HEK293 (cell line): Measurements from ENCODE around the gene ZBTB20.

Source experiments
- CTCF ChIA-PET: fragments of 350-600 bp; formaldehyde crosslinking; extraction: SDS; loops from one replicate; lab custom pipeline; 2021; ENCODE audit warnings: antibody characterized with exemption; lab: Yijun Ruan, JAX
- POLR2A ChIA-PET: fragments of 300-600 bp; formaldehyde crosslinking; extraction: SDS; loops from one replicate; lab custom pipeline; 2020; ENCODE audit warnings: antibody characterized with exemption, inconsistent platforms; lab: Yijun Ruan, JAX
- H3K27ac ChIP-seq: fragments of 200-500 bp; sonication (Bioruptor generic); 2 replicates; pipeline ENCODE4 v1.5.1; 2014; ENCODE audit warnings: low read depth, low read length, control low read depth, inconsistent platforms; ENCODE audit errors: extremely low read depth
- H3K36me3 ChIP-seq, 2 experiments: fragments of 200-500 bp in 1 of 2; sonication (Bioruptor generic) in 1 of 2; 1 replicate in 1 of 2; 2 replicates in 1 of 2; pipeline ENCODE4 v1.5.1; 2014 to 2017; ENCODE audit warnings: inconsistent platforms in 2 of 2, low read length in 2 of 2; ENCODE audit not compliant: control insufficient read depth in 2 of 2, insufficient read depth in 1 of 2
- H3K4me1 ChIP-seq: fragments of 200-500 bp; sonication (Bioruptor generic); 2 replicates; pipeline ENCODE4 v1.5.1; 2014; ENCODE audit warnings: mild to moderate bottlenecking, low read length, inconsistent platforms; ENCODE audit not compliant: control insufficient read depth, insufficient read depth
- H3K4me3 ChIP-seq: 2 replicates; pipeline ENCODE4 v1.5.1; 2011; ENCODE audit warnings: low read depth, mild to moderate bottlenecking, control low read depth, low read length, moderate library complexity
- H3K9me3 ChIP-seq: fragments of 200-500 bp; sonication (Bioruptor generic); 2 replicates; pipeline ENCODE4 v1.5.1; 2014; ENCODE audit warnings: low read depth, low read length, inconsistent platforms; ENCODE audit not compliant: control insufficient read depth, insufficient read depth
- EGR2 ChIP-seq: fragments of 450-650 bp; formaldehyde crosslinking; IDR thresholded peaks from 2 replicates; pipeline ENCODE4 v1.5.1; 2016; ENCODE audit warnings: low read depth, missing biosample characterization, missing genetic modification characterization
- ELK4 ChIP-seq: IDR thresholded peaks from 2 replicates; pipeline ENCODE4 v1.6.1; 2011; ENCODE audit warnings: mild to moderate bottlenecking, low read depth, low read length, borderline replicate concordance
- KLF16 ChIP-seq: fragments of 450-650 bp; formaldehyde crosslinking; IDR thresholded peaks from 2 replicates; pipeline ENCODE4 v1.5.1; 2017; ENCODE audit warnings: missing biosample characterization, missing genetic modification characterization
- KLF9 ChIP-seq: fragments of 450-650 bp; formaldehyde crosslinking; IDR thresholded peaks from 2 replicates; pipeline ENCODE4 v1.5.1; 2016; ENCODE audit warnings: missing biosample characterization, missing genetic modification characterization, low read depth
- OSR2 ChIP-seq: fragments of 450-650 bp; formaldehyde crosslinking; IDR thresholded peaks from 2 replicates; pipeline ENCODE4 v1.5.1; 2016; ENCODE audit warnings: missing biosample characterization, missing genetic modification characterization
- SALL2 ChIP-seq: fragments of 450-650 bp; formaldehyde crosslinking; IDR thresholded peaks from 2 replicates; pipeline ENCODE4 v1.5.0; 2017; ENCODE audit warnings: missing biosample characterization, mild to moderate bottlenecking, missing genetic modification characterization, borderline replicate concordance
- WT1 ChIP-seq: fragments of 450-650 bp; formaldehyde crosslinking; IDR thresholded peaks from 2 replicates; pipeline ENCODE4 v1.5.1; 2016; ENCODE audit warnings: missing biosample characterization, missing genetic modification characterization
- ZBTB10 ChIP-seq: fragments of 450-650 bp; formaldehyde crosslinking; IDR thresholded peaks from 2 replicates; pipeline ENCODE4 v1.5.1; 2016; ENCODE audit warnings: missing biosample characterization, missing genetic modification characterization
- ZBTB11 ChIP-seq: fragments of 450-650 bp; formaldehyde crosslinking; conservative IDR thresholded peaks from 2 replicates; pipeline ENCODE4 v1.5.1; 2016; ENCODE audit warnings: low read depth, missing biosample characterization, missing genetic modification characterization
- ZBTB20 ChIP-seq: fragments of 450-650 bp; formaldehyde crosslinking; IDR thresholded peaks from 2 replicates; pipeline ENCODE4 v1.5.1; 2016; ENCODE audit warnings: missing biosample characterization, missing genetic modification characterization
- ZBTB48 ChIP-seq: fragments of 450-650 bp; formaldehyde crosslinking; IDR thresholded peaks from 2 replicates; pipeline ENCODE4 v1.5.1; 2016; ENCODE audit warnings: missing biosample characterization, missing genetic modification characterization
- ZNF155 ChIP-seq: fragments of 450-650 bp; formaldehyde crosslinking; IDR thresholded peaks from 2 replicates; pipeline ENCODE4 v1.5.1; 2016; ENCODE audit warnings: missing biosample characterization, missing genetic modification characterization
- ZNF16 ChIP-seq: fragments of 450-650 bp; formaldehyde crosslinking; IDR thresholded peaks from 2 replicates; pipeline ENCODE4 v1.5.1; 2016; ENCODE audit warnings: low read depth, missing biosample characterization, missing genetic modification characterization
- ZNF18 ChIP-seq: fragments of 450-650 bp; formaldehyde crosslinking; IDR thresholded peaks from 2 replicates; pipeline ENCODE4 v1.5.1; 2016; ENCODE audit warnings: missing biosample characterization, missing genetic modification characterization
- ZNF19 ChIP-seq: fragments of 450-650 bp; formaldehyde crosslinking; IDR thresholded peaks from 2 replicates; pipeline ENCODE4; 2016; ENCODE audit warnings: missing biosample characterization, missing genetic modification characterization, low read depth
- ZNF221 ChIP-seq: fragments of 450-650 bp; formaldehyde crosslinking; IDR thresholded peaks from 2 replicates; pipeline ENCODE4 v1.5.1; 2017; ENCODE audit warnings: missing biosample characterization, missing genetic modification characterization, borderline replicate concordance
- ZNF416 ChIP-seq: fragments of 450-650 bp; formaldehyde crosslinking; IDR thresholded peaks from 2 replicates; pipeline ENCODE4 v1.5.1; 2016; ENCODE audit warnings: missing biosample characterization, missing genetic modification characterization
- ZNF518A ChIP-seq: fragments of 450-650 bp; formaldehyde crosslinking; conservative IDR thresholded peaks from 2 replicates; pipeline ENCODE4 v1.5.1; 2016; ENCODE audit warnings: low read depth, missing biosample characterization, missing genetic modification characterization
- ZNF596 ChIP-seq: fragments of 450-650 bp; IDR thresholded peaks from 2 replicates; pipeline ENCODE4 v1.5.0; 2018; ENCODE audit warnings: missing biosample characterization, mild to moderate bottlenecking, missing genetic modification characterization, moderate library complexity
- ZNF621 ChIP-seq: fragments of 450-650 bp; formaldehyde crosslinking; IDR thresholded peaks from 2 replicates; pipeline ENCODE4 v1.5.1; 2017; ENCODE audit warnings: missing biosample characterization, missing genetic modification characterization
- ZNF837 ChIP-seq: fragments of 450-650 bp; formaldehyde crosslinking; IDR thresholded peaks from 2 replicates; pipeline ENCODE4 v1.5.1; 2016; ENCODE audit warnings: missing biosample characterization, missing genetic modification characterization
- ZSCAN4 ChIP-seq: fragments of 450-650 bp; formaldehyde crosslinking; IDR thresholded peaks from 2 replicates; pipeline ENCODE4 v1.5.1; 2017; ENCODE audit warnings: missing biosample characterization, missing genetic modification characterization

Gene ZBTB20

GRCh38 chr3:115022835-115023398, 124.2 kb downstream of the ZBTB20 start (continued):
- no peak for TF ChIP-seq ZNF16
- TF ChIP-seq ZNF621 (tag by site-specific recombination) = no peak
- TF ChIP-seq WT1 (tag by site-specific recombination) = no peak
- no peak for TF ChIP-seq OSR2 (tag by site-specific recombination)
- no peak for TF ChIP-seq ELK4
- no peak for TF ChIP-seq EGR2 (tag by site-specific recombination)
- TF ChIP-seq ZNF19 (tag by site-specific recombination) = no peak
- no peak for TF ChIP-seq ZNF221 (tag by site-specific recombination)
- TF ChIP-seq, all 188 proteins: peak for 0

GRCh38 chr3:115022199-115022598, 124.9 kb downstream of the ZBTB20 start:
- no peaks in the 10 kb centered on the region for H3K36me3 ChIP-seq
- H3K4me3 ChIP-seq = no peak overlapping the region
- H3K9me3 ChIP-seq = no peaks in the 10 kb centered on the region
- ChIA-PET CTCF (no interaction called here), POLR2A (no interaction called here)
- H3K4me1 ChIP-seq = no peaks in the 10 kb centered on the region
- H3K27ac ChIP-seq = no peak overlapping the region
- TF ChIP-seq ZNF518A (tag by site-specific recombination) (no peak), ZBTB11 (tag by site-specific recombination) (no peak), ZSCAN4 (no peak), KLF16 (tag by site-specific recombination) (no peak), SALL2 (tag by site-specific recombination) (no peak), ZNF155 (no peak), ZNF18 (tag by site-specific recombination) (no peak), ZNF596 (no peak), KLF9 (tag by site-specific recombination) (no peak), ZBTB20 (tag by site-specific recombination) (no peak), ZNF837 (tag by site-specific recombination) (no peak), ZNF416 (tag by site-specific recombination) (no peak), ZBTB48 (tag by site-specific recombination) (no peak), ZBTB10 (tag by site-specific recombination) (no peak)
